ENCODE data around the gene ALG2.

- no peak for TF ChIP-seq EZH2 (IDR thresholded peaks at IDR 0.05)
- no peak for TF ChIP-seq POLR2AphosphoS5 (IDR thresholded peaks at IDR 0.05; ENCODE audit: borderline replicate concordance, low read depth, low read length)
- TF ChIP-seq FOXP2 (optimal IDR thresholded peaks at IDR 0.05; ENCODE audit: control extremely low read depth, extremely low read length, insufficient read depth) = no peak
These were observed 37.6 kb downstream of the ALG2 start for GRCh38 chr9:99184110-99184474.
